Posterior vena cava (tissue), 2 donors: ENCODE measurements around the gene DIRAS1. TPM values are rescaled to one million over a fixed set of nuclear protein-coding genes. Genes with fewer than 3 reads are reported as not detected.

ENCODE experiments used
- DNase-seq: peaks from one replicate; pipeline ENCODE4 v3.0.0-alpha.2; 2020; ENCODE audit warnings: low spot score
- intact Hi-C, 2 donors: fragments of 100-400 bp; cut with DNase I; formaldehyde crosslinking; loops; one replicate each; pipeline versions ENCODE4 v1.14.1 to v1.14.2; 2022 to 2023
- long read RNA-seq, 2 donors: library from polyadenylated mRNA; unstranded; transcript quantifications; one replicate each; pipeline ENCODE4 v2.0.0, GENCODE V29; 2020 to 2021
- total RNA-seq, 2 donors: library from RNA; stranded (reverse); fragmentation: NEBNext Ultra II Directional; extraction: Animal tissue kit (Norgen Biotek cat#: 25700); gene quantifications; one replicate each; pipeline ENCODE4 v1.2.1, GENCODE V29; 2021
- donor health status: DM: yes; HTN: yes; CAD: no.
- donor health status: DM: yes; HTN: yes; CAD: no.

DIRAS1 gene, protein sequence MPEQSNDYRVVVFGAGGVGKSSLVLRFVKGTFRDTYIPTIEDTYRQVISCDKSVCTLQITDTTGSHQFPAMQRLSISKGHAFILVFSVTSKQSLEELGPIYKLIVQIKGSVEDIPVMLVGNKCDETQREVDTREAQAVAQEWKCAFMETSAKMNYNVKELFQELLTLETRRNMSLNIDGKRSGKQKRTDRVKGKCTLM
- total RNA-seq: 10 to 100 TPM; 11.6 to 21.7 TPM
- long read RNA-seq, donor 1, partial matches to known transcripts: 0 of 5 reads
- long read RNA-seq, donor 1, other reads (novel, unspliced or antisense): 5 of 5 reads
- long read RNA-seq, donor 2, partial matches to known transcripts: 0 of 4 reads
- long read RNA-seq, donor 2, other reads (novel, unspliced or antisense): 4 of 4 reads

DNA sequence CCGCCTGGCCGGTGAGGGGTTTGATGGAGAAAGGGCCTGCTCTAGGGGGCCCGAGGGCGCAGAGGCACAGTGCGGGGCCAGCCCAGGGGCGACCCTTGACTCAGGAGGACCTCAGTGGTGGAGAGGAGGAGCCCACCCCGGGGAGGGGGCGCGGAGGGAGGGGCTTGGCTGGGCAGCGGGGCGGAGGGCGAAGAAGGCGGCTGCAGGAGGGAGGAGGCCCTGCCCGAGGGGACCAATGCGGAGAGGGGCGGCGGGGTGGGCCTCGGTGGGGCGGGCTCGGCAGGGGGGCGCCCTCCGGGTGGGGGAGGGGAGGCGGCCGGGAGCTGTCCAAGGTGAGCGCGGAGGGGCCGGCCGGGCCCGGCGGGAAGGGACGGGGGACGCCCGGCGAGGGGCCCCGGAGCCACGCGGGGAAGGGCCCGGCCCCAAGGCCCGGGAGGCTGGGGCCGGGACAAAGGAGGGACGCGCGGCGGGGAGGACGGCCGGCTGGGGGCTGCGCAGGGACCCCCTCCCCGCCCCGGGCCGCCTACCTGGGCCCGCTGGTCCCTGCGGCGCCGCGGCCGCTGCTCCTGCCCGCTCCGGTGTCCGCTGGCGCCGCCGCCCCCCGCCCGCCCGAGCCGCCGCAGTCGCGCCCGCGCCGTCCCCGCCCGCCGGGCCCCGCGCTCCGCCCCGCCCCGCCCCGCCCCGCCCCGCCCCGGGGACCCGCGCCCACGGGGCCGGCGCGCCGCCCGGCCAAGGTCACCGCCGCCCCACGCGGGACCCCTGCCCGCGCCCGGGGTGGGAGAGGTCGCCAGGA lies at the start of gene DIRAS1:
Gene DIRAS1, minus strand, starts transcription at position 596 of the 793 bp plus-strand sequence. CDS start 3,566 bp downstream, outside the sequence.
- peak; percentile 77 for DNase-seq
- intact Hi-C loops: no loop called here

DNA sequence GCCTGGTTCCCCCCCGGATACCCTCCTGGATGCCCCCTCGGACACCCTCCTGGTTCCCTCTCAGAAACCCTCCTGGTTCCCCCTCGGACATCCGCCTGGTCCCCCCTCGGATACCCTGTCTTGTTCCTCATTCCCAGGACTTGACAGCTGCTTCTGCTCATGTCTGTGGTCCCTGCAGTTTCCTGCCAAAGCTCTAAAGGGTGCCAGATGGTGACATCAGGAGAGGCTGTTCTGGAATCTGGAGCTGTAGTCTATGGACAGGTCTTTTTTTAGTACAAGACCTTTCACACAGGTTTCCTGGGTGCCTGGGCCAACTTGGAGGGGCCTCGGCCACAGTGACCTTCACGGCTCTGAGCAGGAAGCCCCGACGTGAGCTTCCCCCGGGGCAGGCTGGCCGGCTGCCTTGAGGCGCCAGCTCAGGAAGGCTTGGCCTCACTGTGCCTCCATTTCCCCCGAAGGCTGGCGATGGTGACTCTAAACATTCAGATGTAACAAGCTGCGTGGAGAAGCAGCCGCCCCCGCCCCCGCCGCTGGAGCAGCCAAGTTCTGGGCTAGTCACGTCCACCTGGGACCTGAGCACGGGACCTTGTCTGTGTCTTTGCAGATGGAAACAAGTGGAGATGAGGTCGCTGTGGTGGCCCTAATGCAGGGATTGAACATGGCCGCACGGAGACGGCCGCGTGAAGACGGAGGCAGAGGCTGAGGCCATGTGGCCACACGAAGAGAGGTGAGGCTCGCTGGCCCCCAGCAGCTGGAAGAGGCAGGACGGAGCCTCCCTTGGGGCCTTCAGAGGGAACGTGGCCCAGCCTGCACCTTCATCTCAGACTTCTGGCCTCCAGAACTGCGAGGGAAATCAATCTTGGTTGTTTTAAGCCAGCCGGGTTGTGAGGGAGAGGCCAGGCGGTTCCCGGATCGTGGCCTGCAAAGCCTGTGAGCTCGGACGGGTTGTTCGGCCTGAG lies 49.2 kb upstream of the DIRAS1 start:
- intact Hi-C loops: no loop called here
- no peak for DNase-seq

DNA sequence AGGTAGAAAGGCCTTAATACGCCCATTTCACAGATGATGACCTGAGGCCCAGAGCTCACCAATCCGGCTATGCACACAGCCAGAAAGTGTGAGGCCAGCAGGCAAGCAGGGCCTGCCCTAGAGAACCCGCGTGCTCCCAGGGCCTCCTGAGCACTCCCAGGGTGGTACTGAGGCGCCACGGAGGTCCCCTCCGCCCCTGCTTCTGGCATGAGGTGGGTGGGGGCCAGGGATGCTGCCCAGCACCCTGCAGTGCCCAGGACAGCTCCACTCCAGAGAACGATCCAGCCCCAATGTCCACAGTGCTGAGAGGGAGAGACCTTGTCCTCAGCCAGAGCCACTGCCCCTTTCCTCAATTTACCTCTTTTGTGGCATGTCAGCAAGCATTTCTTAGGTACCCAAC lies 48.0 kb upstream of the DIRAS1 start:
- intact Hi-C loops: no loop called here
- DNase-seq: no peak

DNA sequence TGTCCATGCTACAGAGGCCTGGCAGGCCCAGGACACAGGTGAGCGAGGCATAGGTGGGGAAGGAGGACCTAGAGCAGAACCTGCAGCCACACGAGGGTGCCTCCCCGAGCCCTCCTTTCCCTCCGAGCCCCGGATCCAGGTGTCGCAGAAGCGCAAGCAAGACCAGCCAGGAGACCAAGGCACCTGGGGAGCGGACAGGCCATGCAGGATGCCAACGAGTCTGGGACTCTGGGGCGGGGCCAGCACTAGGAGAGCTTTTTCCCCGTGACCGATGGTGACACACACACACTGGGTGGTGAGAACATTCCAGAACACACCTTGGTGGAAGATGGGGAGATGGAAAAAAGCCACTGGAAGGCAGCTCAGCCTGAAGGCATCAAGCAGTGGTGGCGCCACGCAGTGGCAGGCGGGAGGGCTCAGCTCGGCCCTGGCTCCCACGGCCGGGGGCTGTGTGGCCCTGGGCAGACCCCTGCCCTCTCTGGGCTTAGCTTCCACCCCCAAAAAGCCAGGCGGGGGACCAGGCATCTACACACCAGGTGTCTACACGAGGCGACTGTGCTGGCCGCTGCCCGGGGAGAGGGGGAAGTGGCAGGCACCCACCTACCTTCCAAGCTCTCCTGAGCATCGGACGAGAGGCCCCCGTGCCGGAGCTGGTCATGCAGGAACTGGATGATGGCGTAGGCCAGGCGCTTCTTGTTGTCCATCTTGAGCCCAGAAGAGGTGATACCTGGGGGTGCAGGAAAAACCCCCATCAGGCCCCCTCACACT lies 47.4 kb upstream of the DIRAS1 start:
- intact Hi-C loops: no loop called here
- DNase-seq: no peak

DNA sequence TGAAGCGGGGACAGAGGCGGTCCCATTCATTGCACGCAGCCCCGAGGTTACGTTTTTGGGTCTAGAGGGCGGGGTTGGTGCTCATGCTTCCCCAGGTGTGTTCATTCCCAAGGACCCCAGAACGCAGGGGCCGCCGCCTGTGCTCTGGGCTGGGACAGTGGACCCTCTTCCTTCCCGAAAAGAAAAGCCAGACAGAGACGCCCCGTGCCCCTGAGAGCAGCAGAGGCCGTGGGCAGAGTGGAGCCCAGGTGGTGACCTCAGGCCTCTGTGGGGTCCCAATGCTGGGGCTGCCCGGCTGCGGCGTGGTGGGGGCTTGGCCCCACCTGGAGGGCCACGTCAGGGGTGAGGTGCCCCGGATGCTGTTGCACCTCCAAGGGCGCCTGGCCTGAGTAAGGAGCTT lies 46.5 kb upstream of the DIRAS1 start:
- no peak for DNase-seq
- intact Hi-C loops: no loop called here

DNA sequence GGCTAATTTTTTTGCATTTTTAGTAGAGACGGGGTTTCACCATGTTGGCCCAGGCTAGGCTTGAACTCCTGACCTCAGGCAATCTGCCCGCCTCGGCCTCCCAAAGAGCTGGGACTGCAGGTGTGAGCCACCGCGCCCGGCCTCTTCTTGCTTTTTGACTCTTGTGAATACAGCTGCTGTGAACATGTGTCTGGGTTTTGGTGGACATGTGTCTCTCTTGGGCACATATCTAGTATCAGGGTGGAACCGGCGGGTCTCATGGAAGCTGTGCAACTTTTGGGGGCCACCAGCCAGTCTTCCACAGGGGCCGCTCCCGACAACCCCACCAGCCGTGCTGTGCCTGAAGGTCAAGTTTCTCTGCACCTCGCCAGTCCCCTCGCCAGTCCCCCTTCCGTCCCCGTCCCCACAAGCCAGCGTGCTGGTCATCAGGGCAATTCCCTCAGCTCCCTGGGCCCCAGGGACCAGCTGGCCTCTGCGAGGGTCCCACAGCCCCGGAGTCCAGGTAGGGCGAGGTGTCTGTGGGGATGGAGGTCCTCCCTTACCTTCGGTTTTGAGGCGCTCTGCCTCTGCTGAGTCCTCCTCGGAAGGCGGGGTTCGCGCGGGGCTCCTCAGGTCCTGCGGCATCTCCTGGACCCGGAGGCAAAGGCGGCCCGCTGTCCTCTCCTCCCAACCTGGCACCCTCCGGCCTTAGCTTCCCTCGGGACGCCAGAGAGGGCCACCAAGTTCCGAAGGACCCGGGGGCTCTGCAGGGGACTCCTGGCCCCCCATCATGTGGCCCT lies 45.6 kb upstream of the DIRAS1 start:
- DNase-seq: no peak
- intact Hi-C loops: no loop called here

DNA sequence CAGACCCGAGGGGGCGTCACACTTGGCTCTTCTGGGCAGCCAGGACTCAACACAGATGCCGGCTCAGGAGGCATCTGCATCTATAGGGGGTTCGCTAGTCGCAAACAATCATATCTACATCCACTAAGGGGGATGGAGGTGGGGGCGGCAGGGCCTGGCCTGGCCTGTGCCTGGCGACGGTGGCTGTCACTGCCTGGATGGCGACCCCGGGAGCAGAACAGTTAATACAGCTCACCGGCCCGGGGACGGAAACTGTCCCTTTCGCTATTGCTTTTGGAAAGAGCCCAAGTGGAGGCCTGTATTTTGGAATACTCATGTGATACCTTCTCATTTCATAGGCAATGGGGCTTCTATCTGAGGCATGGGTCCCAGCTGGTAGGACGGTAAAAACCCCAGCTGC lies 44.2 kb upstream of the DIRAS1 start:
- intact Hi-C loops: no loop called here
- no peak for DNase-seq

DNA sequence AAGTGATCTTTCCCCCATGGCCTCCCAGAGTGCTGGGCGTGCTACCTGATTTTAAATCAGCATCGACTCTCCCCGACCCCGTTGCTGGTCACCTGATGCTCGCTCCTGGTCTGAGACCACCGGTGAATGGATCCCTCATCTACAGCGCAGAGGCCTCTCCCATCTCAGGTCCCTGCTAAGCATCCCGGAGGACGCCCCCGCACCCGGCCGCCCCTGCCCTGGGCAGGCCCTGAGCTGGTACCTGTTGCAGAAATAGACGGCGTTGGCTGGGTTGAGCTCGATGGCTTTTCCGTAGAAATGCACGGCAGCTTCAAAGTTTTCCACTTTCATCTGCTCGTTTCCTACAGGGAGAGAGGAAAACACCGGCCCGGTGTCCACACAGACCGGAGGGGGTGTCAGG lies 43.8 kb upstream of the DIRAS1 start:
- intact Hi-C loops: no loop called here
- no peak for DNase-seq

DNA sequence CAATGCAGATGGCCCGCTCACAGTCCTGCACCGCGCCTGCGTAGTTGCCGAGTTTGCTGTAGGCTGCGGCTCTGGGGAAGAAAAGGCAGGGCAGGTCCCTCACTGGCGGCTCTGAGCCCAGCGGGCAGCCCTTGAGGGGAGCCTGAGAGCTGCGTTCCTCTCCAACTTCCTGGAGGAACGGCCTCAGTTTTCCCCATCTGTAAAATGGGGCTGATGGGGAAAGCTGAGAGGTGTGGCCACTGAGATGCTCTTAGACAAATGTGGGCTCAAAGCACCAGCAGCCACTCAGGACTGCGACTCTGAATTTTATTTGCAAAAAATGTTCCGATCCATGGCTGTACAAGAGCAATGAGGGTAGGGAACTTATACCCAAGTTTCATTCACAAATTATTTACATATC lies 42.5 kb upstream of the DIRAS1 start:
- DNase-seq: no peak
- intact Hi-C loops: no loop called here

DNA sequence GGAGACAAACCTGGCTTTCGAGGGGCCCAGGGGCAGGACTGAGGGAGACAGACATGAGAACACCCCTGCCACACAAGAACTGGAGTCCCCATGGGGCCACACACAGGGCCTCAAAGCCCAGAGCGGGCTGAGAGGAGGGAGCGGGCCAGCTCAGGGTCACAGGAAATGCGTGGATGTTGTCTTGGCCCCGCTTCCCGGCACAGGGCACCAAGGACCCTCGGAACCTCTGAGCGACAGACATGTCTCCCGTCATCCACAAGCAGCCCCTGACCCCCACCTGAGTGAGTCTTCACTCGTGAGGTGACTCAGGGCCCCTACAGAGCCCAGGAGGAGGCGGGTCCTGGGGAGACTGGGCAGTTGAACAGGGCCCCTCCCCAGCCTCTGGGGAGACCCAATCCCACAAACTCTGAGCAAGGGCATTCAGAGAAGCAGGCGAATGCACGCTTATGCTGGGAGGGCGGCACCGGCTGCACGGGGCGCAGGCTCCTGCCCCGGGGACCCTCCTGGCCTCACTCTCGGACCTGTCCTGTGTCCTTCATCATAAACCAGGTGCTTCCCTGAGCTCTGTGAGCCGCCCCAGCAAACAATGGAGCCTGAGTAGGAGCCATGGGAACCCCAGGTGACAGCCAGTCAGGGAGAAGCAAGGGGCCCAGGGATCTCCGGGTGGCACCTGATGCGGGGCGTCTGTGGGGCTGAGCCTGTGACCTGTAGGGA lies 41.8 kb upstream of the DIRAS1 start:
- no peak for DNase-seq
- intact Hi-C loops: no loop called here

DNA sequence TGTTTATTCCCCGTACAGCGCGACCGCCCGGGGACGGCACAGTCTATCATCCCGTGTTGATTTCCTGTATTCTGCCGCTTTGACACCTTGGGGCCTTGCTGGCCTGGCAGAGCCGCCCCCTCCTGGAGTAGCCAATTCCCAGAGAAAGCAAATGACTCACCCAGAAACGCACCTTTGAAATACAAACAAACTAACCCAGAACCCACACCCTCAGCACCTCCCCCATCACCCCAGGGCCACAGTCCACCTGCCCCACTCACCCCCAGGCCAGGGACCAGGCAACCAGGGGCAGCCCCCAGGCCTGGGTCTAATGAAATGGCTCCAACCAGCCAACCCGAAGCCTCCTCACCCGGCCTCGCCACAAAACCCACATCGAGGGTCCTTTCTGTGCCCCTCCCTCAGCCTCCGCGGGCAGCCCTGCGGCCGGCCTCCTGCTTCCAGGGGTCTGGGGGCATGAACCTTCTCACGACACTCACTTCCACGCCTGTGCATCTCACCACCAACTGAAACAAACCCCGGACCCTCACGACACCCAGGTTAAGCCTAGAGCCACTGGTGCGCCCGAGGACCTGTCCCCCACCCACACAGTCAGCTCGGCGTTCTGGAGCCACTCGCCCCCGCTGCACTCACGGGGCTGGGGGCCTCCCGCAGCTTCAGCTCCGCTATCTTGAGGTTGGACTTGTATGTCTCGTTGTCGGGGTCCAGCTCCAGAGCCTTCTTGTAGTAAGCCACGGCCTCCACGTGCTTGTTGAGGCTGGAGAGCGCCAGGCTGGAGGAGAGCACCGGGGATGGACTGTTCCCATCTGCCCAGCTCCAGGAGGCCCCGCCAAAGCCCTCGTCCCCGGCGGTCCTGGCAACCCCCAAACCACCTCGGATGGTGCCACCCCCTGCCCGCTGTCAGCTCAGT lies 41.0 kb upstream of the DIRAS1 start:
- DNase-seq: no peak
- intact Hi-C loops: no loop called here

DNA sequence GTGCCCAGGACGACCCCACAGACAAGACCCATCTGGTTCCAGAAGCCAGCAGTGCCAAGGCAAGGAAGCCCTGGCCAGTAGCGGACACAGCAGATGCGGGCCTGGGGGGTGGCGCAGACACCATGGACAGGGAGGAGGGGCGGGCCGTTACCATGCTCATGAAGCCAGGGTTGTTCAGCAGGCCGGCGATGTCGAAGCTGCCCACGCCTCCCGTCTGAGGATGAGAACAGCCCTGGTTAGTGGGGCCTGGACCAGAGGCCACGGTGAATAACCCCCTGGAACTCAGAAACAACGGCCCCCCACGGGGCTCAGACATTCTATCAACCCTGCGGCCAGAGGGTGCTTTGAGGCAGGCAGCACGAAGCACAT lies 40.1 kb upstream of the DIRAS1 start:
- intact Hi-C loops: no loop called here
- DNase-seq: no peak

DNA sequence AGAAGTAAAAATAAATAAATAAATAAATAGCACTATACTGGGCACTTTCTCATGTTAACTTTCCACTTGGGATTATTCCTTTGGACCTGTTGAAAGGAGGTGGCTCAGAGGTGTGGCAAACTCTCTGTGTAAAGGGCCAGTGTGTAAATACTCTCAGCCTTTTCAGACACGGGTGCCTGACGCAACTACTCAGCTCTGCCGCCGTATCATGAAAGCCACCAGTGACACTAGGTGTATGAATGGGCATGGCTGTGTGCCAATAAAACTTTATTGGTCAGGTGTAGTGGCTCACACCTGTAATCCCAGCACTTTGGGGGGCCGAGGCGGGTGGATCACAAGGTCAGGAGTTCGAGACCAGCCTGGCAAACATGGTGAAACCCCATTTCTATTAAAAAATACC lies 38.8 kb upstream of the DIRAS1 start:
- no peak for DNase-seq
- intact Hi-C loops: no loop called here

DNA sequence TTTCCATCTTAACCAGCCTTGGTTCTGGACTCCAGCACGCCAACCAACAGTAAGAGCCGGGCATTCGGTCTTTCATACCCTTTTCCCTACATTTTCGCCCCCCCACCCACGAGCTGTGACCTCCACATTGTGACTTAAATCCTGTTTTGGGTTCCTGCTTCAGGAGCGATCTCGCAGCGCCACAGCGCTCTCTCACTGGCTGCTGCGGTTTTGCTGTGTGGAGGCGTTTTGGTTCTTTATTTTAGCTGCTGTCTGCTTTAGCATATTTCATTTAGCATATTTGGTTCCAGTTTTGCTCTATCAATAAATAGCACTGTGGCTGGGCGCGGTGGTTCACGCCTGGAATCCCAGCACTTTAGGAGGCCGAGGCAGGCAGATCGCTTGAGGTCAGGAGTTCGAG lies 38.2 kb upstream of the DIRAS1 start:
- DNase-seq: no peak
- intact Hi-C loops: no loop called here

DNA sequence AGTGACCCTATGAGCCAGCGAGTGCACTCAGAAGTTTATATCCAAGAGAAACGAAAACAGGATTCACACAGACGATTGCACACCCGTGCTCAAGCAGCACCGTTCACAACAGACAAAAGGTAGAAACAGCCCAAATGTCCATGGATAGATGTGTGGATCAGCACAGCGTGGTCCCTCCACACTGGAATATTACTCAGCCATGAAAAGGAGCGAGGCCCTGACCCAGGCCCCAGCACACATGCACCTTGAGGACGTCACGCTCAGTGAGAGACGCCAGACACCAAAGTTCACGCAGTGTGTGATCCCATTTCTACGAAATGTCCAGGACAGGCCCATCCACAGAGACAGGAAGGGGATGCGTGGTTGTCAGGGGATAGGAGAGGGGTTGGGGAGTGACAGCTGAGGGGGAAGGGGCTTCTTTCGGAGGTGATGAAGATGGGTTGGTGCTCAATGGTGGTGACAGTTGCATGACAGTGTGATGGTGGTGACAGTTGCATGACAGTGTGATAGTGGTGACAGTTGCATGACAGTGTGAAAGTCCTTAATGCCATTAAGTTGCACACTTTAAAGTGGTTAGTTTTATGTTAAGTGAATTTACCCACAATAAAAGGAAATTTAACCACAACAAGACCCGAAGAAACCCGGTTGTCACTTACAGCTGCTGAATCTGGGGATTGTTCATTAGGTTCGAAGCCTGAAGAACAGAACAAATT lies 37.6 kb upstream of the DIRAS1 start:
- intact Hi-C loops: no loop called here
- DNase-seq: no peak
